Middle frontal gyrus (tissue), 1 donor: ENCODE measurements around the gene TRMT44.
"Not testable (repeated sequence)": the region's sequence is repeated elsewhere in the genome, so short reads cannot be mapped to it uniquely, and the experiment has no call there.

ENCODE experiments used
- DNase-seq: peaks from one replicate; pipeline ENCODE4 v3.0.0-alpha.2; 2015; ENCODE audit warnings: low spot score; ENCODE audit errors: extremely low spot score

The TRMT44 gene

GRCh38 chr4:8491478-8491877 lies 50.9 kb downstream of the TRMT44 start:
- not testable (repeated sequence) for DNase-seq

GRCh38 chr4:8492174-8492573 lies 51.6 kb downstream of the TRMT44 start:
- DNase-seq: no peak

- DNase-seq: no peak
Observed at GRCh38 chr4:8493484-8493883, 52.9 kb downstream of the TRMT44 start.

- no peak for DNase-seq
Observed at GRCh38 chr4:8494218-8494617, 53.6 kb downstream of the TRMT44 start.

GRCh38 chr4:8494983-8495548 lies 54.5 kb downstream of the TRMT44 start:
- no peak for DNase-seq

- no peak for DNase-seq
Observed at GRCh38 chr4:8495803-8496202, 55.2 kb downstream of the TRMT44 start.

- no peak for DNase-seq
Observed at GRCh38 chr4:8497762-8498161, 57.2 kb downstream of the TRMT44 start.

- no peak for DNase-seq
Observed at GRCh38 chr4:8500966-8501365, 60.4 kb downstream of the TRMT44 start.

- DNase-seq: no peak
Observed at GRCh38 chr4:8501781-8502180, 61.2 kb downstream of the TRMT44 start.

- DNase-seq: no peak
Observed at GRCh38 chr4:8502371-8502770, 61.8 kb downstream of the TRMT44 start.

- DNase-seq: no peak
Observed at GRCh38 chr4:8502836-8503585, 62.4 kb downstream of the TRMT44 start.

- DNase-seq: no peak
Observed at GRCh38 chr4:8503801-8504200, 63.2 kb downstream of the TRMT44 start.

- DNase-seq: no peak
Observed at GRCh38 chr4:8504279-8505007, 63.9 kb downstream of the TRMT44 start.

- DNase-seq: no peak
Observed at GRCh38 chr4:8505229-8505628, 64.7 kb downstream of the TRMT44 start.

GRCh38 chr4:8506006-8506372 lies 65.4 kb downstream of the TRMT44 start:
- DNase-seq: no peak

- peak; percentile 40 for DNase-seq
Observed at GRCh38 chr4:8506373-8507195, 66.0 kb downstream of the TRMT44 start.

- DNase-seq: no peak
Observed at GRCh38 chr4:8507196-8507570, 66.6 kb downstream of the TRMT44 start.

- DNase-seq: no peak
Observed at GRCh38 chr4:8507624-8508023, 67.0 kb downstream of the TRMT44 start.

- DNase-seq: no peak
Observed at GRCh38 chr4:8508266-8508665, 67.7 kb downstream of the TRMT44 start.

GRCh38 chr4:8508740-8509139 lies 68.2 kb downstream of the TRMT44 start:
- DNase-seq: no peak

GRCh38 chr4:8509311-8509950 lies 68.9 kb downstream of the TRMT44 start:
- no peak for DNase-seq
